H1 (cell line): ENCODE measurements around the gene NTS. TPM values are rescaled to one million over a fixed set of nuclear protein-coding genes. Genes with fewer than 3 reads are reported as not detected.

Source experiments
- CTCF ChIA-PET: fragments of 300-600 bp; sonication (Branson Sonifier 250); formaldehyde crosslinking; loops from one replicate; lab custom pipeline; 2021; ENCODE audit not compliant: partially characterized antibody; lab: Charles Lee
- POLR2A ChIA-PET: fragments of 300-600 bp; sonication (Branson Sonifier 250); formaldehyde crosslinking; loops from one replicate; lab custom pipeline; 2021; ENCODE audit warnings: inconsistent platforms; ENCODE audit not compliant: partially characterized antibody; lab: Charles Lee
- DNase-seq, 2 experiments: peaks; one replicate each; pipeline versions ENCODE4 v3.0.0 to v3.0.0-alpha.2; 2010 to 2022; ENCODE audit warnings: low spot score in 2 of 2, low read depth in 1 of 2, mixed read lengths in 1 of 2
- FAIRE-seq: peaks from 2 replicates; lab custom pipeline; 2011; peaks lifted over from hg19 to GRCh38; lab: Jason Lieb, UNC
- H2AFZ ChIP-seq: 2 replicates; pipeline ENCODE4 v1.8.1; 2012; ENCODE audit warnings: low read length, inconsistent platforms
- H2AK5ac ChIP-seq: 2 replicates; pipeline ENCODE4 v1.6.1; 2013; ENCODE audit warnings: low read depth, low read length
- H2BK120ac ChIP-seq: replicated peaks from 2 replicates; pipeline ENCODE3; 2013; ENCODE audit warnings: low read depth, low read length, inconsistent platforms
- H2BK12ac ChIP-seq: 2 replicates; pipeline ENCODE4 v1.6.1; 2013; ENCODE audit warnings: low read depth, low read length
- H2BK15ac ChIP-seq: 2 replicates; pipeline ENCODE4 v1.6.1; 2013; ENCODE audit warnings: low read length
- H2BK20ac ChIP-seq: 2 replicates; pipeline ENCODE4 v1.6.1; 2013; ENCODE audit warnings: low read length
- H2BK5ac ChIP-seq: 2 replicates; pipeline ENCODE4 v1.6.1; 2013; ENCODE audit warnings: low read depth, low read length
- H3K14ac ChIP-seq: 2 replicates; pipeline ENCODE4 v1.6.1; 2013; ENCODE audit warnings: inconsistent platforms; ENCODE audit not compliant: insufficient read length
- H3K18ac ChIP-seq: 2 replicates; pipeline ENCODE4 v1.6.1; 2013; ENCODE audit warnings: low read length; ENCODE audit errors: extremely low read depth
- H3K23ac ChIP-seq: 2 replicates; pipeline ENCODE4 v1.6.1; 2013; ENCODE audit warnings: inconsistent platforms; ENCODE audit not compliant: insufficient read length
- H3K23me2 ChIP-seq: 2 replicates; pipeline ENCODE4 v1.6.1; 2013; ENCODE audit warnings: low read depth, low read length
- H3K27ac ChIP-seq: 2 replicates; pipeline ENCODE4 v1.6.1; 2011; ENCODE audit warnings: low read depth, low read length, inconsistent platforms
- H3K27me3 ChIP-seq, 4 experiments: replicated peaks in 1 of 4; 1 replicate in 1 of 4; 2 replicates in 3 of 4; pipeline versions ENCODE4 v1.6.1 to v1.8.1; 2011 to 2013; ENCODE audit warnings: low read length in 3 of 4, mild to moderate bottlenecking in 3 of 4, inconsistent platforms in 2 of 4, mixed read lengths in 2 of 4, moderate library complexity in 1 of 4; ENCODE audit not compliant: control insufficient read depth in 3 of 4, insufficient read depth in 3 of 4; ENCODE audit errors: extremely low read depth in 1 of 4
- H3K36me3 ChIP-seq, 4 experiments: 2 replicates each; pipeline versions ENCODE4 v1.6.1 to v1.8.1; 2011 to 2013; ENCODE audit warnings: mild to moderate bottlenecking in 4 of 4, low read length in 3 of 4, moderate library complexity in 2 of 4, control low read depth in 1 of 4, inconsistent platforms in 1 of 4; ENCODE audit not compliant: insufficient read depth in 4 of 4, control insufficient read depth in 2 of 4
- H3K4ac ChIP-seq: replicated peaks from 2 replicates; pipeline ENCODE3; 2013; ENCODE audit warnings: low read length, low read depth, mixed read lengths, inconsistent platforms; ENCODE audit not compliant: insufficient read length
- H3K4me1 ChIP-seq, 4 experiments: replicated peaks in 1 of 4; 1 replicate in 1 of 4; 2 replicates in 3 of 4; pipeline versions ENCODE4 v1.6.1 to v1.8.1; 2011 to 2013; ENCODE audit warnings: low read length in 3 of 4, inconsistent platforms in 2 of 4, mixed read lengths in 1 of 4; ENCODE audit not compliant: insufficient read depth in 4 of 4, control insufficient read depth in 3 of 4
- H3K4me2 ChIP-seq, 2 experiments: 2 replicates each; pipeline versions ENCODE4 v1.6.1 to v1.8.1; 2011 to 2013; ENCODE audit warnings: low read depth in 2 of 2, low read length in 2 of 2, control low read depth in 1 of 2, inconsistent platforms in 1 of 2, mild to moderate bottlenecking in 1 of 2; ENCODE audit not compliant: insufficient read depth in 1 of 2
- H3K4me3 ChIP-seq, 4 experiments: fragments of 200-600, 300-600 bp in 1 of 4; sonication (generic), shearing (Covaris generic), sonication (Bioruptor Twin) in 1 of 4; 2 replicates each; pipeline versions ENCODE4 v1.5.1 to v1.8.1; 2011 to 2016; ENCODE audit warnings: low read length in 4 of 4, low read depth in 3 of 4, control low read depth in 2 of 4, inconsistent platforms in 2 of 4, mild to moderate bottlenecking in 2 of 4, mixed read lengths in 1 of 4, moderate library complexity in 1 of 4; ENCODE audit not compliant: insufficient read depth in 2 of 4; ENCODE audit errors: extremely low read depth in 1 of 4
- H3K56ac ChIP-seq: replicated peaks from 2 replicates; pipeline ENCODE3; 2013; ENCODE audit warnings: low read depth, mild to moderate bottlenecking, mixed read lengths, low read length, inconsistent platforms; ENCODE audit not compliant: insufficient read length
- H3K79me1 ChIP-seq: 2 replicates; pipeline ENCODE4 v1.6.1; 2013; ENCODE audit warnings: low read depth, low read length, control low read depth
- H3K79me2 ChIP-seq, 2 experiments: 2 replicates each; pipeline versions ENCODE4 v1.6.1 to v1.8.1; 2012 to 2013; ENCODE audit warnings: low read length in 2 of 2, mild to moderate bottlenecking in 2 of 2, inconsistent platforms in 1 of 2; ENCODE audit not compliant: insufficient read depth in 2 of 2, control insufficient read depth in 1 of 2
- H3K9ac ChIP-seq, 4 experiments: replicated peaks in 1 of 4; 1 replicate in 1 of 4; 2 replicates in 3 of 4; pipeline versions ENCODE4 v1.6.1 to v1.8.1; 2011 to 2013; ENCODE audit warnings: low read depth in 3 of 4, low read length in 3 of 4, control low read depth in 2 of 4, mild to moderate bottlenecking in 2 of 4, moderate library complexity in 2 of 4, inconsistent platforms in 1 of 4; ENCODE audit errors: extremely low read depth in 1 of 4
- H3K9me3 ChIP-seq, 2 experiments: 2 replicates each; pipeline versions ENCODE4 v1.6.1 to v1.8.1; 2012 to 2013; ENCODE audit warnings: mild to moderate bottlenecking in 2 of 2, moderate library complexity in 2 of 2, control low read depth in 1 of 2, inconsistent platforms in 1 of 2, low read depth in 1 of 2, low read length in 1 of 2, mixed read lengths in 1 of 2; ENCODE audit not compliant: insufficient read depth in 2 of 2
- H4K20me1 ChIP-seq, 2 experiments: replicated peaks in 1 of 2; 2 replicates each; pipeline versions ENCODE3 to v1.8.1; 2011 to 2013; ENCODE audit warnings: inconsistent platforms in 2 of 2, low read length in 2 of 2, mild to moderate bottlenecking in 1 of 2; ENCODE audit not compliant: insufficient read depth in 2 of 2, control insufficient read depth in 1 of 2
- H4K5ac ChIP-seq: 2 replicates; pipeline ENCODE4 v1.6.1; 2013; ENCODE audit warnings: low read length, low read depth, mixed read lengths, inconsistent platforms; ENCODE audit not compliant: insufficient read length
- H4K8ac ChIP-seq: 2 replicates; pipeline ENCODE4 v1.8.0; 2013; ENCODE audit warnings: mild to moderate bottlenecking, moderate library complexity, low read length, inconsistent platforms; ENCODE audit not compliant: insufficient read depth; ENCODE audit errors: extremely low read depth
- H4K91ac ChIP-seq: replicated peaks from 2 replicates; pipeline ENCODE3; 2013; ENCODE audit warnings: low read length, mixed read lengths, inconsistent platforms; ENCODE audit not compliant: insufficient read length
- ASH2L ChIP-seq: fragments of 200-600, 300-600 bp; sonication (generic); IDR thresholded peaks from one replicate; pipeline ENCODE4 v1.7.1; 2017; ENCODE audit warnings: low read length
- CEBPB ChIP-seq: IDR thresholded peaks from 2 replicates; pipeline ENCODE4 v1.6.1; 2012; ENCODE audit warnings: low read depth, low read length
- JUND ChIP-seq: IDR thresholded peaks from 2 replicates; pipeline ENCODE4 v1.6.1; 2011; ENCODE audit warnings: mild to moderate bottlenecking, improper control_type of control experiment, low read length
- RFX5 ChIP-seq: IDR thresholded peaks from 2 replicates; pipeline ENCODE4 v1.6.1; 2011; ENCODE audit warnings: low read depth, low read length, improper control_type of control experiment, borderline replicate concordance
- SP1 ChIP-seq: IDR thresholded peaks from 2 replicates; pipeline ENCODE4 v1.6.1; 2011; ENCODE audit warnings: low read depth, low read length
- WGBS, 2 experiments: shearing (Covaris generic) in 1 of 2; methylation state at CpG; one replicate each; pipeline versions ENCODE4 v1.1.6 to v1.1.7; 2013 to 2015; ENCODE audit warnings: low lambda C conversion rate in 2 of 2, mixed read lengths in 2 of 2, inconsistent platforms in 1 of 2, low coverage in 1 of 2, missing lambda C conversion rate in 1 of 2; ENCODE audit not compliant: insufficient replicate concordance in 2 of 2, insufficient coverage in 1 of 2, insufficient read length in 1 of 2; ENCODE audit errors: extremely low coverage in 1 of 2, missing lambda C conversion rate in 1 of 2; 5-methylcytosine and 5-hydroxymethylcytosine counted together
- polyA plus RNA-seq, 7 experiments: library from polyadenylated mRNA; depleted of rRNA in 3 of 7; stranded (reverse) in 5 of 7; unstranded in 2 of 7; fragments of >200 nt in 5 of 7; fragments of 200-250 nt in 2 of 7; gene quantifications; 1 replicate in 5 of 7; 2 replicates in 1 of 7; 4 replicates in 1 of 7; pipeline versions ENCODE4 v1.2.1 to v1.2.3, GENCODE V29; 2011 to 2013; ENCODE audit warnings: missing spikeins in 2 of 7, mixed read lengths in 2 of 7
- total RNA-seq: library from RNA; stranded (reverse); fragmentation: NEBNext Ultra II Directional; extraction: Animal tissue kit (Norgen Biotek cat#: 25700); gene quantifications from 2 replicates; pipeline ENCODE4 v1.2.1, GENCODE V29; 2021
- TF ChIP-seq, protein P1 (sequence below): IDR thresholded peaks from 2 replicates; pipeline ENCODE4 v1.6.1; 2012; ENCODE audit warnings: low read length, inconsistent platforms

The NTS gene
- total and polyA plus RNA-seq, 2 of the 8 experiments (the other 6 are each of a cell fraction or from before 2014, with no cell fraction given), result 17.0 to 36.6 TPM

DNA sequence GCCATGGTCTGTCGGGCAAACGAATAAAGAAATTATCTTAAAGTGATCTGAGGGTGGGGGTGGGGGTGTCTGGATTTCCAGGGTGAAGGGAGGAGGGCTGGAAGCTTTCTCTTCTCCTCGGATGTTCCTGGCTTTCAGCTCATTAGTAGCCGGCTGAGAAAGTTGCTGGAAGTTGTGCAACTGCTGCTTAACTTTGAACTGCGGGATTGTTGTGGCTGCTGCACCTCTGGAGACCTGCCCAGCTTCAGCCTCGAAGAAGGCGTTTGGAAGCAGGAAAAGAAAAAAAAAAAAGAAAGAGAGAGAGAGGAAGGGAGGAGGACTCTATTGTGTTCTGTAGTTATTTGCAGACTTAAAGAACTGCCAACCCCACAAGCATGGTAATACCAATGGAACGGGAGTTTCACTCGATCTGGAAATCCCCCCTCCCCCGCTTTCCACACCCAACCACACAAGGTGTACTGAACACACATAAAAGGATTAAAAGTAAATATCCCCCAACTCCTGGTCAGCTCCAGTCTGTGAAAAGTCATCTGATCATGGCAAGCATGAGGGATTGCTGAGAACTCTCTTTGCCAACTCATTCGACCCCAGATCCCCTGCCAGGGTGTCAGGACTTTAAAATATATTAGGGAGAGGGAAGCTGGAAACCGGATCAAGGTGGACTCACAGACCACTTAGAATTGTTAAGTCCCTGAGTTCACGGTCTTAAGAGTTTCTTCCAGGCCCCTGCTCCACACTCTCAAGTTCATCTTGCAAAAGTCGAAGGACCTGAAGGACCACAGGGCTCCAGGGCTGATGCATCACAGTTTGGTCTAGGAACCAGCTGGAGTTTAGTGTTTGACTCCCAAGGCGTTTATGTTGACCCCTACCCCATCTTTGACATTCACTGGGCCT, 37.7 kb upstream of the NTS start, which contains the start of gene RASSF9:
Gene RASSF9, minus strand, starts transcription at position 213 of the 894 bp plus-strand sequence. Its CDS starts 208 bp downstream, at position 5.
- H2BK12ac ChIP-seq, result peak within 1 kb of the TSS; percentile 46
- H3K14ac ChIP-seq, result no peak within 1 kb of the TSS
- no peak within 1 kb of the TSS for H2AK5ac ChIP-seq
- H3K9me3 ChIP-seq, result no peaks in the 10 kb centered on the region
- no peak within 1 kb of the TSS for H3K9ac ChIP-seq
- FAIRE-seq (no peak), DNase-seq (no peak)
- H3K23me2 ChIP-seq, result no peaks in the 10 kb centered on the region
- peak within 1 kb of the TSS; percentile 96 for H4K91ac ChIP-seq
- 59% methylated on average over 13 of the region's 15 CpGs; no CpG with 5 or more reads in 1 of the 2 experiments for WGBS, 2 experiments
- no peak within 1 kb of the TSS; the same call in 1 of the 2 replicates for H2BK5ac ChIP-seq
- no peak within 1 kb of the TSS for H3K23ac ChIP-seq
- H2AFZ ChIP-seq, result peak within 1 kb of the TSS; percentile 96
- H3K4me3 ChIP-seq, result peak within 1 kb of the TSS in 1 of 4 experiments; percentile 13; a peak in 1 of 8 replicates
- POLR2A ChIA-PET, result interaction anchor here (0.6 to 1.1 kb wide), 2 partner anchors 58 to 277 kb away, joined by 3 read pairs; no protein-coding TSS in a partner anchor
- peak within 1 kb of the TSS; percentile 50; the same call in 1 of the 2 replicates for H2BK15ac ChIP-seq
- peaks cover 0 to 9% (median 2%) of the 10 kb centered on the region in 4 experiments; a peak in 5 of 7 replicates for H3K4me1 ChIP-seq
- H3K18ac ChIP-seq, result peak within 1 kb of the TSS; percentile 39; the same call in 1 of the 2 replicates
- no peaks in the 10 kb centered on the region for H3K79me2 ChIP-seq
- no peak within 1 kb of the TSS for H4K5ac ChIP-seq
- no peaks in the 10 kb centered on the region for H3K27me3 ChIP-seq
- no peak within 1 kb of the TSS for H3K27ac ChIP-seq
- H2BK20ac ChIP-seq, result 0 out of 2 replicates have a peak within 1 kb of the TSS, but pooled peaks have one; percentile 40
- no peaks in the 10 kb centered on the region for H3K36me3 ChIP-seq
- CTCF ChIA-PET, result interaction anchor here (0.6 to 1.9 kb wide), 5 partner anchors 19 to 142 kb away, joined by 3 to 9 read pairs (median 3); no protein-coding TSS in a partner anchor
- peak within 1 kb of the TSS; percentile 51 for H2BK120ac ChIP-seq
- peak within 1 kb of the TSS; percentile 83 for H3K56ac ChIP-seq
- peak within 1 kb of the TSS in 1 of 2 experiments; percentile 33; a peak in 2 of 4 replicates for H3K4me2 ChIP-seq
- H3K4ac ChIP-seq, result peak within 1 kb of the TSS; percentile 75
- H4K20me1 ChIP-seq, result no peaks in the 10 kb centered on the region
- peak; percentile 34 for TF ChIP-seq ASH2L
- no peak for TF ChIP-seq JUND
- TF ChIP-seq RFX5, result no peak
- no peak for TF ChIP-seq SP1
- TF ChIP-seq CEBPB, result peak; percentile 48; the same call in 1 of the 2 replicates
- TF ChIP-seq, protein P1, sequence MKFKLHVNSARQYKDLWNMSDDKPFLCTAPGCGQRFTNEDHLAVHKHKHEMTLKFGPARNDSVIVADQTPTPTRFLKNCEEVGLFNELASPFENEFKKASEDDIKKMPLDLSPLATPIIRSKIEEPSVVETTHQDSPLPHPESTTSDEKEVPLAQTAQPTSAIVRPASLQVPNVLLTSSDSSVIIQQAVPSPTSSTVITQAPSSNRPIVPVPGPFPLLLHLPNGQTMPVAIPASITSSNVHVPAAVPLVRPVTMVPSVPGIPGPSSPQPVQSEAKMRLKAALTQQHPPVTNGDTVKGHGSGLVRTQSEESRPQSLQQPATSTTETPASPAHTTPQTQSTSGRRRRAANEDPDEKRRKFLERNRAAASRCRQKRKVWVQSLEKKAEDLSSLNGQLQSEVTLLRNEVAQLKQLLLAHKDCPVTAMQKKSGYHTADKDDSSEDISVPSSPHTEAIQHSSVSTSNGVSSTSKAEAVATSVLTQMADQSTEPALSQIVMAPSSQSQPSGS, result no peak
- TF ChIP-seq, all 59 proteins: peak for 2
- no peak within 1 kb of the TSS for H4K8ac ChIP-seq
- no peaks in the 10 kb centered on the region for H3K79me1 ChIP-seq
